ENCODE results near the gene ATG7. TPM values are rescaled to one million over a fixed set of nuclear protein-coding genes. Genes with fewer than 3 reads are reported as not detected.
A peak's percentile ranks its signal among the peaks of the same experiment; 100 is the strongest.

The ATG7 gene
- total RNA-seq, 4 donors from 2014 or later = 54.8 to 126 (median 100) TPM

DNA sequence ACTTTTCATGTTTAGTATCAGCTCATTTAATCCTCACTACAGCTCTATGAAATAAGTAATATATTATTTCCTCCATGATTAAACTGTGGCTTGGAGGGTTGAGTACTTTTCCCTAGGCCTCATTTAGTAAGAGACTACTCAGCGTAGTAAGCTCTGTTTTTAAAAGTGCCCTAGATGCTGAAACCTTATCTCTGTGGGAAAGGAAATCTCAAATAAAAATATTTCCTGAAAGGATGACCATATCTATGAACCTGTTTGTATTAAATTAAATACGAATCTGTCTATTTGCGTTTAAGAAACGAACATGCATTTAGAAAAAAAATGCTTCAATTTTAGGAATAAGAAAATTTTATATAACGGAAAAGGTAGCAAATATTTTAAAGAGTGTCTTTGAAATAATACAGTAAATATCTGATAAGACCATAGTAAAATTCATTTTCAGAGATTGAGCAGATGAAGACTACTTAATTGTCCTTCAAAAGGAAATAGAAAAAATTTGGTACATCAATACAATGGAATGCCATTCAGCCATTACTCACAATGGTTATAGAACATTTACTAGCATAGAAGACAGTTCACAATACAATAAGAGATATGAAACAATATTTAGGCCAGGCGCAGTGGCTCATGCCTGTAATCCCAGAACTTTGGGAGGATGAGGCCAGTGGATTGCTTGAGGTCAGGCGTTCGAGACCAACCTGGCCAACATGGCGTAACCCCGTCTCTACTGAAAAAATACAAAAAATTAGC is 56.2 kb downstream of the ATG7 start:
- no peaks in the 10 kb centered on the region for H3K36me3 ChIP-seq
- DNase-seq = no peak
- intact Hi-C loops (cut with DNase I; ENCODE audit: low total_unique reads) = no loop called here
- H3K9me3 ChIP-seq = no peaks in the 10 kb centered on the region
- H3K27me3 ChIP-seq = no peaks in the 10 kb centered on the region
- H3K4me3 ChIP-seq = no peak overlapping the region
- TF ChIP-seq, protein P1, sequence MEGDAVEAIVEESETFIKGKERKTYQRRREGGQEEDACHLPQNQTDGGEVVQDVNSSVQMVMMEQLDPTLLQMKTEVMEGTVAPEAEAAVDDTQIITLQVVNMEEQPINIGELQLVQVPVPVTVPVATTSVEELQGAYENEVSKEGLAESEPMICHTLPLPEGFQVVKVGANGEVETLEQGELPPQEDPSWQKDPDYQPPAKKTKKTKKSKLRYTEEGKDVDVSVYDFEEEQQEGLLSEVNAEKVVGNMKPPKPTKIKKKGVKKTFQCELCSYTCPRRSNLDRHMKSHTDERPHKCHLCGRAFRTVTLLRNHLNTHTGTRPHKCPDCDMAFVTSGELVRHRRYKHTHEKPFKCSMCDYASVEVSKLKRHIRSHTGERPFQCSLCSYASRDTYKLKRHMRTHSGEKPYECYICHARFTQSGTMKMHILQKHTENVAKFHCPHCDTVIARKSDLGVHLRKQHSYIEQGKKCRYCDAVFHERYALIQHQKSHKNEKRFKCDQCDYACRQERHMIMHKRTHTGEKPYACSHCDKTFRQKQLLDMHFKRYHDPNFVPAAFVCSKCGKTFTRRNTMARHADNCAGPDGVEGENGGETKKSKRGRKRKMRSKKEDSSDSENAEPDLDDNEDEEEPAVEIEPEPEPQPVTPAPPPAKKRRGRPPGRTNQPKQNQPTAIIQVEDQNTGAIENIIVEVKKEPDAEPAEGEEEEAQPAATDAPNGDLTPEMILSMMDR (IDR thresholded peaks at IDR 0.05) = no peak
- no peak for TF ChIP-seq POLR2A (IDR thresholded peaks at IDR 0.05)
- no peaks in the 10 kb centered on the region for H3K4me1 ChIP-seq
- no peak overlapping the region for H3K27ac ChIP-seq

DNA sequence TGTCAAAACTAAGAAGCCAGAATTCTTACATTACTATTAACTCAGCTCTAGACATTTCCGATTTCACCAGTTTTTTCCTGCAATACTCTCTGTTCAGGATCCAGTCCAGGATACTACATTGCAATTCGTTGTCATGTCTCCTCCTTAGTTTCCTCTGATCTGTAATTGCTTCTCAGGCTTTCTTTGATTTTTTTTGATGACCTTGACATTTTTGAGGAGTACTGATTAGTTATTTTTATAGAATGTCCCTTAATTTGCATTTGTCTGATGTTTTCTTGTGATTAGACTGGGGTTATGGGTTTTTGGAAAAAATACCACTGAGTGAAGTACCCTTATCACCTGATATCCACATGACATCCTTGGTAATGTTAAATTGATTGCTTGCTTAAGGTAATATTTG is 57.6 kb downstream of the ATG7 start:
- H3K9me3 ChIP-seq = no peaks in the 10 kb centered on the region
- intact Hi-C loops (cut with DNase I; ENCODE audit: low total_unique reads) = loop anchor here (5.0 to 10.0 kb wide), 2 partner anchors 265 to 327 kb away; no protein-coding TSS in a partner anchor
- no peak overlapping the region for H3K4me3 ChIP-seq
- no peaks in the 10 kb centered on the region for H3K4me1 ChIP-seq
- no peaks in the 10 kb centered on the region for H3K27me3 ChIP-seq
- H3K36me3 ChIP-seq = no peaks in the 10 kb centered on the region
- TF ChIP-seq, protein P1 (IDR thresholded peaks at IDR 0.05) = no peak
- no peak for TF ChIP-seq POLR2A (IDR thresholded peaks at IDR 0.05)
- H3K27ac ChIP-seq = no peak overlapping the region
- no peak for DNase-seq

DNA sequence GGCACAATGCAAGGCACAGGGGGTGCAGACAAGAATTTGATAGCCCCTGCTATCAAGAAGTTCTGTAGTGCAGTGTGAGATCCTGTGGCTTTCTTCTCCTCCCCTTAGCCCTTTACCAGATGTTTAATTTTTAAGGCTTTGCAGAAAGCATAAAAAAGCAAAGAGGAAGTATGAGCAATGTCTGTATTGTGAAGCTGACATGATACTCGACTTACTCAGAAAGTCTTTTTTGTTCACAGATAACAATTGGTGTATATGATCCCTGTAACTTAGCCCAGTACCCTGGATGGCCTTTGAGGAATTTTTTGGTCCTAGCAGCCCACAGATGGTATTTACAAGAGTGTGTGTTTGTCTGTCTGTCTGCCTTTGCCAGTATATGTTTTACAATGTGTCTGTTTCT is 58.9 kb downstream of the ATG7 start:
- H3K36me3 ChIP-seq = no peaks in the 10 kb centered on the region
- no peak overlapping the region for H3K4me3 ChIP-seq
- H3K4me1 ChIP-seq = no peaks in the 10 kb centered on the region
- H3K27ac ChIP-seq = no peak overlapping the region
- H3K9me3 ChIP-seq = no peaks in the 10 kb centered on the region
- no peak for TF ChIP-seq POLR2A (IDR thresholded peaks at IDR 0.05)
- TF ChIP-seq, protein P1 (IDR thresholded peaks at IDR 0.05) = no peak
- intact Hi-C loops (cut with DNase I; ENCODE audit: low total_unique reads) = loop anchor here (5.0 to 10.0 kb wide), 2 partner anchors 266 to 329 kb away; no protein-coding TSS in a partner anchor
- no peaks in the 10 kb centered on the region for H3K27me3 ChIP-seq
- no peak for DNase-seq

DNA sequence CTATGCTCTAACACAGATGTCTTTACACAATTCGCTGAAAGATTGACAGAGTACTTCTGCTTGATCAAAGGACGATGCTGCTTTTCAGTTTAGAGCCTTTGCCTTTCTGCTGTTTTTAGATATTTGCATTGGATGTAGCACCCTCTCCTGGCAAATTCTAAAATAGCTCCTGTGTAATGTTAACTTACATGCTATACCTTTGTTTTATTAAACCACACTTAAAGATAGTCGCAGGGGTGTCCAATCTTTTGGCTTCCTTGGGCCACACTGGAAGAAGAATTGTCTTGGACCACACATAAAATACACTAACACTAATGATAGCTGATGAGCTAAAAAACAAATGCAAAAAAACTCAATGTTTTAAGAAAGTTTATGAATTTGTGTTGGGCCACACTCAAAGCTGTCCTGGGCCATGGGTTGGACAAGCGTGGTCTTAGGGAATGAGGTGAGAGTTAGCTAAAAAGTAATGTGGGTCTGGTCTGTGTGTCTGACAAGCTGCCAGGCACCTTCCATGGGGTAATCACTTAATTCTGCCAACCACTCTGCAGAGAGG is 62.9 kb downstream of the ATG7 start:
- no peaks in the 10 kb centered on the region for H3K4me1 ChIP-seq
- no peak for TF ChIP-seq POLR2A (IDR thresholded peaks at IDR 0.05)
- TF ChIP-seq, protein P1 (IDR thresholded peaks at IDR 0.05) = peak; percentile 57 to 86 (median 69)
- no peaks in the 10 kb centered on the region for H3K27me3 ChIP-seq
- DNase-seq = no peak
- no peak overlapping the region for H3K27ac ChIP-seq
- no peak overlapping the region for H3K4me3 ChIP-seq
- intact Hi-C loops (cut with DNase I; ENCODE audit: low total_unique reads) = loop anchor here (10.0 kb wide), 1 partner anchor 270 kb away; no protein-coding TSS in a partner anchor
- H3K9me3 ChIP-seq = no peaks in the 10 kb centered on the region
- no peaks in the 10 kb centered on the region for H3K36me3 ChIP-seq

DNA sequence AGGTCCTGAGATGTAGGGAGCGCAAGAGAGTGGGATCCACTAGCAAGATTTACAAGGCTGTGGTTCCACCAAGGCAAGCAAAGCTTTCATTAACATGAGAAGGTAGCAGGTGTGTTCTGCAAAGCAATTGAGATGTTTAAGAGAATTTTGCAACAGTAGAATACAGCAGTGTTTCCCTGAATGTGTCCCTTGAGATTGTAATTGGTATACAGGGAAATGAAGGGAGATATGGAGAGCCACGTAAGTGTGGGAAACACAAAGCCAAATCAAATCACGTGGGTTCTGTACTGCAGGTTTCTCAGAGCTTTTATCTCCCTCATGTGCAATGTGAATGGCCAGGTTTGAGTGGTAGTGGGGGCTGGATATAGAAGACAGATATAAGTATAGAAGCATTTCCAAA is 67.3 kb downstream of the ATG7 start:
- intact Hi-C loops (cut with DNase I; ENCODE audit: low total_unique reads) = loop anchor here (10.0 kb wide), 1 partner anchor 275 kb away; no protein-coding TSS in a partner anchor
- H3K36me3 ChIP-seq = no peaks in the 10 kb centered on the region
- TF ChIP-seq, protein P1 (IDR thresholded peaks at IDR 0.05) = no peak
- TF ChIP-seq POLR2A (IDR thresholded peaks at IDR 0.05) = no peak
- H3K4me3 ChIP-seq = no peak overlapping the region
- H3K27ac ChIP-seq = no peak overlapping the region
- H3K4me1 ChIP-seq = no peaks in the 10 kb centered on the region
- DNase-seq = no peak
- H3K27me3 ChIP-seq = no peaks in the 10 kb centered on the region
- no peaks in the 10 kb centered on the region for H3K9me3 ChIP-seq

Data from uterus (tissue), 4 donors.